Fibroblast of upper back skin (primary cell): ENCODE data around the gene DEDD2.

Experiments used
- DNase-seq: peaks from one replicate; pipeline ENCODE4 v3.0.0-alpha.2; 2013

DEDD2 gene

GRCh38 chr19:42248270-42249148 is 31.0 kb upstream of the DEDD2 start:
- DNase-seq: no peak

GRCh38 chr19:42247640-42248199 is 30.2 kb upstream of the DEDD2 start:
- no peak for DNase-seq

GRCh38 chr19:42246922-42247639 is 29.6 kb upstream of the DEDD2 start:
- DNase-seq: peak; percentile 59

- DNase-seq: peak; percentile 83
Observed at GRCh38 chr19:42246143-42246921, 28.9 kb upstream of the DEDD2 start.

- DNase-seq: no peak
Observed at GRCh38 chr19:42245231-42245630, 27.8 kb upstream of the DEDD2 start.

GRCh38 chr19:42244347-42245220 is 27.1 kb upstream of the DEDD2 start:
- peak; percentile 93 for DNase-seq

GRCh38 chr19:42242512-42243409 is 25.3 kb upstream of the DEDD2 start, which contains the start of gene GSK3A:
GSK3A (minus strand) TSS chr19:42242602; CDS start chr19:42242465, 137 bp downstream.
- DNase-seq: peak; percentile 99

- no peak for DNase-seq
Observed at GRCh38 chr19:42242069-42242511, 24.6 kb upstream of the DEDD2 start.

- no peak for DNase-seq
Observed at GRCh38 chr19:42241279-42241678, 23.8 kb upstream of the DEDD2 start.

GRCh38 chr19:42239544-42240220 is 22.2 kb upstream of the DEDD2 start:
- DNase-seq: no peak

- no peak for DNase-seq
Observed at GRCh38 chr19:42235181-42235580, 17.7 kb upstream of the DEDD2 start.

- no peak for DNase-seq
Observed at GRCh38 chr19:42234364-42234763, 16.9 kb upstream of the DEDD2 start.

- no peak for DNase-seq
Observed at GRCh38 chr19:42233678-42234292, 16.3 kb upstream of the DEDD2 start.

GRCh38 chr19:42233106-42233505 is 15.6 kb upstream of the DEDD2 start:
- DNase-seq: no peak

- no peak for DNase-seq
Observed at GRCh38 chr19:42232435-42232834, 15.0 kb upstream of the DEDD2 start.

GRCh38 chr19:42230571-42230970 is 13.1 kb upstream of the DEDD2 start:
- no peak for DNase-seq

- no peak for DNase-seq
Observed at GRCh38 chr19:42229855-42230351, 12.4 kb upstream of the DEDD2 start.

- no peak for DNase-seq
Observed at GRCh38 chr19:42229301-42229854, 11.9 kb upstream of the DEDD2 start.

GRCh38 chr19:42228641-42229040 is 11.2 kb upstream of the DEDD2 start:
- no peak for DNase-seq
